DOHH2 (cell line): Measurements from ENCODE around the gene SPCS1.
"Not testable (repeated sequence)": the region's sequence is repeated elsewhere in the genome, so short reads cannot be mapped to it uniquely, and the experiment has no call there.

Experiments used
- H3F3A ChIP-seq: fragments of 200-600 bp; sonication (generic), shearing (Covaris generic); 2 replicates; pipeline ENCODE4 v1.6.0; 2016; ENCODE audit warnings: antibody characterized with exemption, mild to moderate bottlenecking; ENCODE audit not compliant: control insufficient read depth, insufficient read depth
- H3K27ac ChIP-seq: fragments of 200-600 bp; sonication (generic); 2 replicates; pipeline ENCODE4 v1.5.1; 2014; ENCODE audit warnings: low read depth, mild to moderate bottlenecking, low read length, moderate library complexity
- H3K27me3 ChIP-seq: fragments of 200-600 bp; sonication (generic); 2 replicates; pipeline ENCODE4 v1.6.1; 2014; ENCODE audit warnings: mild to moderate bottlenecking, low read length, mixed read lengths; ENCODE audit not compliant: control insufficient read depth
- H3K36me3 ChIP-seq: fragments of 200-600 bp; sonication (generic); 2 replicates; pipeline ENCODE4 v1.6.1; 2014; ENCODE audit warnings: mild to moderate bottlenecking, low read length, moderate library complexity, mixed read lengths; ENCODE audit not compliant: control insufficient read depth
- H3K4me1 ChIP-seq: fragments of 200-600 bp; sonication (generic); 2 replicates; pipeline ENCODE4 v1.6.1; 2014; ENCODE audit warnings: mild to moderate bottlenecking, low read length, mixed read lengths; ENCODE audit not compliant: control insufficient read depth
- H3K4me2 ChIP-seq: fragments of 200-600 bp; sonication (generic); 2 replicates; pipeline ENCODE4 v1.6.0; 2014; ENCODE audit warnings: mild to moderate bottlenecking, low read length, moderate library complexity
- H3K4me3 ChIP-seq: fragments of 200-600 bp; sonication (generic); 2 replicates; pipeline ENCODE4 v1.5.1; 2014; ENCODE audit warnings: mild to moderate bottlenecking, low read length, mixed read lengths
- H3K79me2 ChIP-seq: fragments of 200-600 bp; sonication (generic); 2 replicates; pipeline ENCODE4 v1.6.1; 2014; ENCODE audit warnings: mild to moderate bottlenecking, low read length, mixed read lengths; ENCODE audit not compliant: control insufficient read depth
- H3K9me2 ChIP-seq: fragments of 200-600 bp; sonication (generic); replicated peaks from 2 replicates; pipeline ENCODE4 v1.6.1; 2014; ENCODE audit warnings: mild to moderate bottlenecking, low read length, mixed read lengths; ENCODE audit not compliant: control insufficient read depth
- H3K9me3 ChIP-seq: fragments of 200-600 bp; sonication (generic); 2 replicates; pipeline ENCODE4 v1.6.1; 2014; ENCODE audit warnings: antibody characterized with exemption, low read length, mixed read lengths; ENCODE audit not compliant: control insufficient read depth, insufficient read depth
- H4K20me1 ChIP-seq: fragments of 200-600 bp; sonication (generic); 2 replicates; pipeline ENCODE4 v1.6.0; 2014; ENCODE audit warnings: low read depth, mild to moderate bottlenecking, antibody characterized with exemption, low read length, moderate library complexity; ENCODE audit not compliant: control insufficient read depth, insufficient read depth
- CTCF ChIP-seq: fragments of 200-600 bp; sonication (generic); IDR thresholded peaks from one replicate; pipeline ENCODE4 v1.5.1; 2014; ENCODE audit warnings: antibody characterized with exemption, mild to moderate bottlenecking, low read depth, low read length; ENCODE audit not compliant: poor library complexity, severe bottlenecking
- EZH2phosphoT487 ChIP-seq: fragments of 200-600 bp; sonication (generic); IDR thresholded peaks from 2 replicates; pipeline ENCODE4 v1.6.1; 2017; ENCODE audit warnings: borderline replicate concordance, mild to moderate bottlenecking, antibody characterized with exemption, low read length, moderate library complexity, mixed read lengths

Gene SPCS1

GRCh38 chr3:52670621-52671521 lies 35.0 kb upstream of the SPCS1 start:
- H3K9me2 ChIP-seq = no peaks in the 10 kb centered on the region
- no peak for TF ChIP-seq EZH2phosphoT487
- no peak for TF ChIP-seq CTCF
- peaks cover 69% of the 10 kb centered on the region for H3K36me3 ChIP-seq
- H4K20me1 ChIP-seq = 0 out of 2 replicates have a peak, but pooled peaks cover 3% of the 10 kb centered on the region
- 0 out of 2 replicates have a peak, but pooled peaks cover 3% of the 10 kb centered on the region for H3K4me1 ChIP-seq
- no peak overlapping the region for H3K4me2 ChIP-seq
- no peak overlapping the region for H3K27ac ChIP-seq
- H3K79me2 ChIP-seq = peaks cover 30% of the 10 kb centered on the region
- H3K27me3 ChIP-seq = no peaks in the 10 kb centered on the region
- H3K9me3 ChIP-seq = no peaks in the 10 kb centered on the region
- peaks cover 2% of the 10 kb centered on the region; the same call in 1 of the 2 replicates for H3F3A ChIP-seq
- H3K4me3 ChIP-seq = no peak overlapping the region

DNA sequence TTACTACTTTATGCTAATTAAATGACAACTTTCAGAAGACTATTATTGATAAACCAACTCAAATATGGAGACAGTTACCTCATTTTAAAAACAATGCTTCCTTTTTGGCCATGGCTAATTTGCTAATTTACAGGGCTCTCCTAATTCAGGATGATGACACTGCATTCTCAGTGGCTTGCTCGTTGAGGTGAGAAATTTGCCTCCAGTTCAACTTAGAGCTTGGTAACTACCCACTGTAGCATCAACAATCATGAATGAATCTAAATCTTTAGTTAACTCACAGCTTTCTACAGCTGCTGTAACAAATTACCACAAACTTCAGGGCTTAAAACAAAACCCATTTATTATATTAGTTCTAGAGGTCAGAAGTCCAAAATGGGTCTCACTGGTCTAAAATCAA lies 34.2 kb upstream of the SPCS1 start:
- peaks cover 70% of the 10 kb centered on the region for H3K36me3 ChIP-seq

DNA sequence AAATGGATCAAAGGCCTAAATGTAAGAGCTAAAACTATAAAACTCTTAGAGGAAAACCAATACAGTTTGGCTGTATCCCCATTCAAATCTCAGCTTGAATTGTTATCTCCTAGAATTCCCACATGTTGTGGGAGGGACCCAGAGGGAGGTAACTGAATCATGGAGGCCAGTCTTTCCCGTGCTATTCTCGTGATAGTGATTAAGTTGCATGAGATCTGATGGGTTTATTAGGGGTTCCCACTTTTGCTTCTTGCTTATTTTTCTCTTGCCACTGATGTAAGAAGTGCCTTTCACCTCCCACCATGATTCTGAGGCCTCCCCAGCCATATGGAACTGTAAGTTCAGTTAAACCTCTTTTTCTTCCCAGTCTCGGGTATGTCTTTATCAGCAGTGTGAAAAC lies 29.7 kb upstream of the SPCS1 start:
- H3K4me1 ChIP-seq, H3K27ac ChIP-seq, H3K9me3 ChIP-seq, H3F3A ChIP-seq, H3K4me2 ChIP-seq, H3K9me2 ChIP-seq, H3K27me3 ChIP-seq, H4K20me1 ChIP-seq, H3K4me3 ChIP-seq: not testable (repeated sequence)
- Histone ChIP-seq H3K79me2 (peaks cover 30% of the 10 kb centered on the region), H3K36me3 (peaks cover 78% of the 10 kb centered on the region)

More for the DNA sequence above, 34.2 kb upstream of the SPCS1 start:
- peaks cover 30% of the 10 kb centered on the region for H3K79me2 ChIP-seq
- peaks cover 2% of the 10 kb centered on the region; the same call in 1 of the 2 replicates for H3F3A ChIP-seq
- no peak for TF ChIP-seq EZH2phosphoT487
- no peak for TF ChIP-seq CTCF
- H3K27ac ChIP-seq = no peak overlapping the region
- H3K9me2 ChIP-seq = no peaks in the 10 kb centered on the region
- H3K4me2 ChIP-seq = no peak overlapping the region
- H3K27me3 ChIP-seq = no peaks in the 10 kb centered on the region
- 0 out of 2 replicates have a peak, but pooled peaks cover 3% of the 10 kb centered on the region for H3K4me1 ChIP-seq
- 0 out of 2 replicates have a peak, but pooled peaks cover 3% of the 10 kb centered on the region for H4K20me1 ChIP-seq
- H3K4me3 ChIP-seq = no peak overlapping the region
- H3K9me3 ChIP-seq = no peaks in the 10 kb centered on the region
